Liver (tissue), 9 donors: Measurements from ENCODE around the gene COL10A1. TPM values are rescaled to one million over a fixed set of nuclear protein-coding genes. Genes with fewer than 3 reads are reported as not detected.

ENCODE experiments used
- DNase-seq: peaks from one replicate; pipeline ENCODE4 v3.0.0-alpha.2; 2017; ENCODE audit warnings: low spot score
- H3K27ac ChIP-seq, 2 donors: one replicate each; pipeline ENCODE4 v1.7.0; 2013; ENCODE audit warnings: inconsistent platforms in 2 of 2, low read length in 2 of 2, control low read depth in 1 of 2, low read depth in 1 of 2, mild to moderate bottlenecking in 1 of 2
- H3K27me3 ChIP-seq, 4 donors: one replicate each; pipeline versions ENCODE4 v1.6.1 to v1.7.0; 2013; ENCODE audit warnings: low read length in 3 of 4, inconsistent platforms in 1 of 4, mild to moderate bottlenecking in 1 of 4, moderate library complexity in 1 of 4; ENCODE audit not compliant: control insufficient read depth in 4 of 4, insufficient read depth in 4 of 4
- H3K36me3 ChIP-seq, 4 donors: one replicate each; pipeline versions ENCODE4 v1.6.1 to v1.7.0; 2013; ENCODE audit warnings: low read length in 3 of 4, mild to moderate bottlenecking in 3 of 4, low read depth in 1 of 4, moderate library complexity in 1 of 4; ENCODE audit not compliant: control insufficient read depth in 4 of 4, insufficient read depth in 3 of 4
- H3K4me1 ChIP-seq, 4 donors: one replicate each; pipeline versions ENCODE4 v1.6.1 to v1.7.0; 2013; ENCODE audit warnings: low read length in 3 of 4, mild to moderate bottlenecking in 3 of 4, moderate library complexity in 1 of 4; ENCODE audit not compliant: control insufficient read depth in 4 of 4, insufficient read depth in 4 of 4
- H3K4me3 ChIP-seq, 3 donors: one replicate each; pipeline versions ENCODE4 v1.6.1 to v1.7.0; 2013; ENCODE audit warnings: low read length in 3 of 3, control low read depth in 1 of 3, low read depth in 1 of 3, mild to moderate bottlenecking in 1 of 3
- H3K9ac ChIP-seq, 2 donors: one replicate each; pipeline ENCODE4 v1.7.0; 2013; ENCODE audit warnings: low read length in 2 of 2, mild to moderate bottlenecking in 2 of 2, moderate library complexity in 2 of 2, control low read depth in 1 of 2, low read depth in 1 of 2
- H3K9me3 ChIP-seq, 4 donors: one replicate each; pipeline versions ENCODE4 v1.6.1 to v1.7.0; 2013; ENCODE audit warnings: low read length in 3 of 4; ENCODE audit not compliant: control insufficient read depth in 4 of 4
- EGR1 ChIP-seq, 2 donors: IDR thresholded peaks; 2 replicates each; pipeline ENCODE4 v1.6.1; 2016 to 2018; ENCODE audit warnings: antibody characterized with exemption in 2 of 2, low read depth in 2 of 2
- FOXA1 ChIP-seq: IDR thresholded peaks from 2 replicates; pipeline ENCODE4 v1.6.1; 2016; ENCODE audit warnings: antibody characterized with exemption
- FOXA2 ChIP-seq: IDR thresholded peaks from 2 replicates; pipeline ENCODE4 v1.6.1; 2016; ENCODE audit warnings: antibody characterized with exemption
- GABPA ChIP-seq, 2 donors: IDR thresholded peaks in 1 of 2; conservative IDR thresholded peaks in 1 of 2; 2 replicates each; pipeline ENCODE4 v1.6.1; 2016; ENCODE audit warnings: antibody characterized with exemption in 2 of 2, mild to moderate bottlenecking in 1 of 2, moderate library complexity in 1 of 2
- HNF4A ChIP-seq, 2 donors: conservative IDR thresholded peaks; 2 replicates each; pipeline ENCODE4 v1.6.1; 2016; ENCODE audit warnings: antibody characterized with exemption in 2 of 2, mild to moderate bottlenecking in 2 of 2
- HNF4G ChIP-seq: IDR thresholded peaks from 2 replicates; pipeline ENCODE4 v1.6.1; 2016; ENCODE audit warnings: antibody characterized with exemption
- JUND ChIP-seq, 2 donors: IDR thresholded peaks; 2 replicates each; pipeline ENCODE4 v1.6.1; 2016; ENCODE audit warnings: antibody characterized with exemption in 2 of 2
- MAX ChIP-seq: IDR thresholded peaks from 2 replicates; pipeline ENCODE4 v1.6.1; 2016; ENCODE audit warnings: antibody characterized with exemption
- NR2F2 ChIP-seq: IDR thresholded peaks from 2 replicates; pipeline ENCODE4 v1.6.1; 2016; ENCODE audit warnings: antibody characterized with exemption
- RAD21 ChIP-seq, 2 donors: IDR thresholded peaks; 2 replicates each; pipeline ENCODE4 v1.6.1; 2016; ENCODE audit warnings: antibody characterized with exemption in 2 of 2, mild to moderate bottlenecking in 2 of 2
- RXRA ChIP-seq, 2 donors: IDR thresholded peaks; 2 replicates each; pipeline ENCODE4 v1.6.1; 2017 to 2018; ENCODE audit warnings: antibody characterized with exemption in 2 of 2, mild to moderate bottlenecking in 1 of 2
- SP1 ChIP-seq: IDR thresholded peaks from 2 replicates; pipeline ENCODE4 v1.6.1; 2018; ENCODE audit warnings: antibody characterized with exemption, mild to moderate bottlenecking
- TAF1 ChIP-seq: conservative IDR thresholded peaks from 2 replicates; pipeline ENCODE4 v1.6.1; 2016; ENCODE audit warnings: antibody characterized with exemption, mild to moderate bottlenecking
- YY1 ChIP-seq: IDR thresholded peaks from 2 replicates; pipeline ENCODE4 v1.6.1; 2016; ENCODE audit warnings: antibody characterized with exemption, mild to moderate bottlenecking
- WGBS: extraction: QIAGEN DNeasy Blood & Tissue Kit; methylation state at CpG from one replicate; pipeline ENCODE4 v1.1.7; 2013; 5-methylcytosine and 5-hydroxymethylcytosine counted together
- polyA plus RNA-seq, 2 donors: library from polyadenylated mRNA; stranded (reverse) in 1 of 2; unstranded in 1 of 2; fragments of 200-250 nt in 1 of 2; fragments of >200 nt in 1 of 2; fragmentation: Nextera tagmentation in 1 of 2; extraction: Ambion mirVana in 1 of 2; gene quantifications; one replicate each; pipeline versions ENCODE4 v1.2.1 to v1.2.3, GENCODE V29; 2013 to 2015
- total RNA-seq, 2 donors: library from RNA; depleted of rRNA; stranded (reverse); fragments of >200 nt; gene quantifications; one replicate each; pipeline ENCODE4 v1.2.3, GENCODE V29; 2014
- TF ChIP-seq, protein P1 (sequence below): IDR thresholded peaks from 2 replicates; pipeline ENCODE4 v1.6.1; 2016; ENCODE audit warnings: antibody characterized with exemption
- donor health status: healthy.
- donor health status: healthy.
- donor health status: healthy.
- donor health status: healthy.
- donor health status: healthy.

COL10A1 gene
- total and polyA plus RNA-seq, 4 donors, result 0.01 to 0.15 TPM; not detected in 2

DNA sequence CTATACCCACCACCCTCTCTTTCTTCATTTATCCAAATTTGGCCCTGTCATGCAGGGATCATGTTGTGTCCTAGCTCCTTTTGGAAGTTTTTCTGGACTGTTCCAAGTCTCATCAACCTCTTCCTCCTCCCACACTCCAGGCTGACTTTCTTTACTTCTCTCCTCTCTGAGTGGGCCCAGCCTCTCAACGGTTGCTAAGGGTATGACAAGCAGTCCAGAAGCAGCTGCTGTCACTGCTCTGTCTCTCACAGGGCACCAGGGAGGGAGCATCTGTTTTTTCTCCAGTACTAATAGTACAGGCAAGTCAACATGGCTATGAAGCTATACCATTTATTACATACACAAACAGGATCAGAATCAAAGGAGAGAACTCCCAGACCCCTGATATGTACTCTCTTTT is 17.1 kb downstream of the COL10A1 start:
- Histone ChIP-seq H3K4me1 (peaks cover 5 to 45% (median 33%) of the 10 kb centered on the region in 4 donors), H3K27me3 (no peaks in the 10 kb centered on the region), H3K9me3 (no peaks in the 10 kb centered on the region), H3K4me3 (no peak overlapping the region), H3K36me3 (peaks cover 2 to 37% (median 22%) of the 10 kb centered on the region in 4 donors), H3K9ac (no peak overlapping the region), H3K27ac (no peak overlapping the region)
- TF ChIP-seq JUND (IDR thresholded peaks at IDR 0.05), result no peak
- TF ChIP-seq NR2F2, result no peak
- no peak for TF ChIP-seq EGR1 (IDR thresholded peaks at IDR 0.05; ENCODE audit: low read depth in 2 of 2)
- TF ChIP-seq, protein P1, sequence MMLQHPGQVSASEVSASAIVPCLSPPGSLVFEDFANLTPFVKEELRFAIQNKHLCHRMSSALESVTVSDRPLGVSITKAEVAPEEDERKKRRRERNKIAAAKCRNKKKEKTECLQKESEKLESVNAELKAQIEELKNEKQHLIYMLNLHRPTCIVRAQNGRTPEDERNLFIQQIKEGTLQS, result no peak
- 65% methylated on average over 1 of the region's 1 CpG for WGBS
- DNase-seq, result no peak

DNA sequence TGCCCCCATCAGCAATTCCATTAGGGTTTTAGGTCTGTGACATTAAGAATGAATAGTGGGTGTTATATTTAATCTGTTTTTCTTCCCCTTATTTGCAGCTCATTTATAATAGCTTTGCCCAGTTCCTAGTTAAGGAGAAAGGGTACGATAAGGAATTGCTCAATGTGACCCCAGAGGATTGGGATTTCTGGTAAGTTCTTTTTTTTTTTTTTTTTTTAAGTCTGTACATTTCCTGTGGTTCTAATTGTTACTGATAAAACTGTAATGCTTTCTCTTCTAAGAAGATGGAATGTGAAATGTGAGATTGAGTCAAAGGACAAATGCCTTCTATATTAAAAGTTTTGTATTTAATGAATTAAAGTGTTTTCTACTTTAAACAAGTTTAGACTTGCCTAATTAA is 19.8 kb downstream of the COL10A1 start:
- H3K9me3 ChIP-seq, result no peaks in the 10 kb centered on the region
- DNase-seq, result no peak
- H3K4me3 ChIP-seq, result no peak overlapping the region
- peaks cover 0 to 25% (median 18%) of the 10 kb centered on the region in 4 donors for H3K36me3 ChIP-seq
- H3K27me3 ChIP-seq, result no peaks in the 10 kb centered on the region
- H3K27ac ChIP-seq, result no peak overlapping the region
- TF ChIP-seq NR2F2 (peak; percentile 37), HNF4G (no peak), FOXA2 (no peak)
- 7% methylated on average over 1 of the region's 1 CpG for WGBS
- H3K9ac ChIP-seq, result no peak overlapping the region
- H3K4me1 ChIP-seq, result peaks cover 1 to 69% (median 51%) of the 10 kb centered on the region in 4 donors

- no peaks in the 10 kb centered on the region for H3K27me3 ChIP-seq
- peak overlapping the region; percentile 61 to 64 for H3K27ac ChIP-seq
- WGBS, result 58% methylated on average over 3 of the region's 3 CpGs
- H3K9me3 ChIP-seq, result no peaks in the 10 kb centered on the region
- no peak for DNase-seq
- no peak overlapping the region for H3K4me3 ChIP-seq
- peaks cover 0 to 19% (median 12%) of the 10 kb centered on the region in 4 donors for H3K36me3 ChIP-seq
- H3K9ac ChIP-seq, result no peak overlapping the region
- H3K4me1 ChIP-seq, result peaks cover 1 to 62% (median 50%) of the 10 kb centered on the region in 4 donors
- TF ChIP-seq RXRA (IDR thresholded peaks at IDR 0.05) (peak; percentile 69 to 75), GABPA (IDR thresholded peaks at IDR 0.05 in 1 of 2, conservative IDR thresholded peaks at IDR 0.05 in 1 of 2) (no peak), RAD21 (IDR thresholded peaks at IDR 0.05) (peak in 1 of 2 donors; percentile 18), HNF4A (conservative IDR thresholded peaks at IDR 0.05) (peak; percentile 83 to 90), SP1 (peak; percentile 60), TAF1 (no peak), JUND (IDR thresholded peaks at IDR 0.05) (peak in 1 of 2 donors; percentile 25)
- TF ChIP-seq, protein P1, result peak; percentile 17
Observed at GRCh38 chr6:116105247-116105646, 20.7 kb downstream of the COL10A1 start.

DNA sequence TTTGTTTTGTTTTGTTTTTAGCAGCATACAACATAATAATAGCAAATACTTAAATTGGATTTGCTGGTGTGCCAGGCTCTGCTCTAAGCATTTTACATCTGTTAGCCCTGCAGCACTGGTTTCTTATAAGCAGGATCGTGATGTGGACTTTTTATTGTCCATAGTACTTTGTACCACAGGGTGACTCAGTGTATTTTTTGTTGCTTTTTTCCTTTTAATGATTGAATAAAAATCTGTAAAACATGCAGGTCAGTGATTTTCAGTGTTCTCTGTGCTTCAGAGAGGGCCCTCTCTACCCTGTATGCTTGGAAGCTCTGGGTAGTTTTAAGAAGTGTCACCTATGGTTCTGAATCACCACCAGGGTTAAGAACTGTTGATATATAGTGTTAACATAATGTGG is 21.3 kb downstream of the COL10A1 start:
- Histone ChIP-seq H3K4me3 (no peak overlapping the region), H3K9ac (no peak overlapping the region), H3K36me3 (peaks cover 0 to 14% (median 8%) of the 10 kb centered on the region in 4 donors), H3K27ac (peak overlapping the region; percentile 61 to 64), H3K4me1 (peaks cover 1 to 68% (median 54%) of the 10 kb centered on the region in 4 donors), H3K27me3 (no peaks in the 10 kb centered on the region), H3K9me3 (no peaks in the 10 kb centered on the region)
- 48% methylated on average over 1 of the region's 1 CpG for WGBS
- TF ChIP-seq GABPA (IDR thresholded peaks at IDR 0.05 in 1 of 2, conservative IDR thresholded peaks at IDR 0.05 in 1 of 2), result no peak
- no peak for TF ChIP-seq NR2F2
- TF ChIP-seq MAX, result no peak
- TF ChIP-seq SP1, result no peak
- no peak for TF ChIP-seq JUND (IDR thresholded peaks at IDR 0.05)
- no peak for TF ChIP-seq FOXA2
- no peak for TF ChIP-seq FOXA1
- no peak for TF ChIP-seq YY1
- DNase-seq, result no peak
